Muscle layer of colon (tissue), 2 donors: Measurements from ENCODE around the gene NUDT9.

Experiments
- H3K27ac ChIP-seq: one replicate; pipeline ENCODE4 v1.7.0; 2013; ENCODE audit warnings: low read depth, mild to moderate bottlenecking, low read length, moderate library complexity
- H3K27me3 ChIP-seq, 2 donors: one replicate each; pipeline ENCODE4 v1.7.0; 2013; ENCODE audit warnings: low read length in 2 of 2, mild to moderate bottlenecking in 2 of 2; ENCODE audit not compliant: insufficient read depth in 2 of 2, control insufficient read depth in 1 of 2
- H3K36me3 ChIP-seq: one replicate; pipeline ENCODE4 v1.7.0; 2013; ENCODE audit warnings: mild to moderate bottlenecking, low read length; ENCODE audit not compliant: insufficient read depth
- H3K4me1 ChIP-seq: one replicate; pipeline ENCODE4 v1.7.0; 2013; ENCODE audit warnings: mild to moderate bottlenecking, low read length; ENCODE audit not compliant: insufficient read depth
- H3K4me3 ChIP-seq, 2 donors: one replicate each; pipeline ENCODE4 v1.7.0; 2013; ENCODE audit warnings: low read length in 2 of 2, low read depth in 1 of 2, mild to moderate bottlenecking in 1 of 2, moderate library complexity in 1 of 2
- H3K9ac ChIP-seq: one replicate; pipeline ENCODE4 v1.7.0; 2013; ENCODE audit warnings: low read length
- H3K9me3 ChIP-seq: one replicate; pipeline ENCODE4 v1.7.0; 2013; ENCODE audit warnings: mild to moderate bottlenecking, low read length
- donor health status: abdominal sarcoma.
- donor health status: Adenocarcinoma of cecum.

The NUDT9 gene

DNA sequence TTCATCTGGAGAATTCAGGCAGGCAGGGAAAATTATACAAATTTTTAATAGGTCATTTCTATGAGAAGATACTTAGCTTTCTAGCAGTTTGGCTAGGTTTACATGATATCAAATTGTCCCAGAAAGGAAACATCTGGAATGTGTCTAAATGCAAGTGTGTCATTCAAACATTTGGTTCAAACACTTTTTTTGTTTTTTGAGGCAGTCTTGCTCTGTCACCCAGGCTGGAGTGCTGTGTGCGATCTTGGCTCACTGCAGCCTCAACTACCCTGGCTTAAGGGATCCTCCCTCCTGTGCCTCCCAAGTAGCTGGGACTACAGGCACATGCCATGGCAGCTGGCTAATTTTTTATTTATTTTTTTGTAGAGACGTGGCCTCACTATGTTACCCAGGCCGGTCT lies 75.2 kb downstream of the NUDT9 start:
- no peaks in the 10 kb centered on the region for H3K27me3 ChIP-seq
- peak overlapping the region; percentile 7 for H3K9ac ChIP-seq
- H3K4me3 ChIP-seq: no peak overlapping the region
- H3K9me3 ChIP-seq: no peaks in the 10 kb centered on the region
- peak overlapping the region; percentile 51 for H3K27ac ChIP-seq
- H3K4me1 ChIP-seq: peaks cover 50% of the 10 kb centered on the region
- H3K36me3 ChIP-seq: peaks cover 39% of the 10 kb centered on the region

DNA sequence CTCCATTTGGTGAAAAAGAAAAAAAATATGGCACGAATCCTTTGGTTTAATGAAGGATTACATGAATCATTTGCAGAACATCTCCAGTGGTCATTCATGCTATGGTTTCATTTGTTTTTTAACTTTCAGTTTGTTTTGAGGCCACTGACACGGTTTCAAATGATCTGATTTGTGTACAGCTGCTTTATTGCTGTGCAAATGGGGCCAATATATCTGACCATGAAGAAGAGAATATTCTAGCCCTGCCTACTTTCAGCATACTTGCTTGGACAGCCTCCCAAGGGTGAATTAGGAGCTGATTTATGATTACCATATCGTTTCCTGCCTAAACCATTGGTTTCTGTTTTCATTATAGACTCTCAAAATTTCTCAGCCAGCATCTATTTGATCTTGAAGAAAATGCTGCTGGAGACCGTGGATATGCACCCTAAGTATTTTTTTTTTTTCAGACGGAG lies 76.1 kb downstream of the NUDT9 start:
- peak overlapping the region in 1 of 2 donors; percentile 18 for H3K4me3 ChIP-seq
- H3K36me3 ChIP-seq: peaks cover 30% of the 10 kb centered on the region
- H3K4me1 ChIP-seq: peaks cover 50% of the 10 kb centered on the region
- H3K9ac ChIP-seq: no peak overlapping the region
- peak overlapping the region; percentile 51 for H3K27ac ChIP-seq
- H3K27me3 ChIP-seq: no peaks in the 10 kb centered on the region
- no peaks in the 10 kb centered on the region for H3K9me3 ChIP-seq

GRCh38 chr4:87499403-87500091 lies 77.2 kb downstream of the NUDT9 start:
- Histone ChIP-seq H3K27me3 (no peaks in the 10 kb centered on the region), H3K4me3 (peak overlapping the region in 1 of 2 donors; percentile 19), H3K27ac (peak overlapping the region; percentile 60), H3K4me1 (peaks cover 46% of the 10 kb centered on the region), H3K9me3 (no peaks in the 10 kb centered on the region), H3K9ac (no peak overlapping the region), H3K36me3 (peaks cover 20% of the 10 kb centered on the region)

DNA sequence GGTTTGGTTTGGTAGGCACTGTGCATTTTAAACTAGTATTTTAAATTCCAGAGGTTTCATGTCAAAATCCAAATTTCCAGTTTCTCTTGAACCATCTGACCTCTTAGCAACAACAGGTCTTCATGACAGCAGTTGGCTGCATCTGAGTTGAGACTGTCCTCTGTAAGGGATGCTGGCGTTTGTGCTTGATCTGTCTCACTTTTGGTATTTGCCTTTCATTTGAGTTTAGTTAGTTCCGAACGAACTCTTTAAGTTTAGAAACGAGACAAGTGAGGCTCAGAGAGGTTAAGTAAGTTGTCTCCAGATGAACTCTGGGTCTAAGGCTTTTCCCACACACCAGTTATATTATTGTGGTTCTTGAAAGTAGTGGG lies 77.7 kb downstream of the NUDT9 start:
- H3K9me3 ChIP-seq: no peaks in the 10 kb centered on the region
- peak overlapping the region in 1 of 2 donors; percentile 19 for H3K4me3 ChIP-seq
- H3K27me3 ChIP-seq: no peaks in the 10 kb centered on the region
- peaks cover 46% of the 10 kb centered on the region for H3K4me1 ChIP-seq
- H3K9ac ChIP-seq: no peak overlapping the region
- H3K27ac ChIP-seq: peak overlapping the region; percentile 60
- peaks cover 18% of the 10 kb centered on the region for H3K36me3 ChIP-seq

DNA sequence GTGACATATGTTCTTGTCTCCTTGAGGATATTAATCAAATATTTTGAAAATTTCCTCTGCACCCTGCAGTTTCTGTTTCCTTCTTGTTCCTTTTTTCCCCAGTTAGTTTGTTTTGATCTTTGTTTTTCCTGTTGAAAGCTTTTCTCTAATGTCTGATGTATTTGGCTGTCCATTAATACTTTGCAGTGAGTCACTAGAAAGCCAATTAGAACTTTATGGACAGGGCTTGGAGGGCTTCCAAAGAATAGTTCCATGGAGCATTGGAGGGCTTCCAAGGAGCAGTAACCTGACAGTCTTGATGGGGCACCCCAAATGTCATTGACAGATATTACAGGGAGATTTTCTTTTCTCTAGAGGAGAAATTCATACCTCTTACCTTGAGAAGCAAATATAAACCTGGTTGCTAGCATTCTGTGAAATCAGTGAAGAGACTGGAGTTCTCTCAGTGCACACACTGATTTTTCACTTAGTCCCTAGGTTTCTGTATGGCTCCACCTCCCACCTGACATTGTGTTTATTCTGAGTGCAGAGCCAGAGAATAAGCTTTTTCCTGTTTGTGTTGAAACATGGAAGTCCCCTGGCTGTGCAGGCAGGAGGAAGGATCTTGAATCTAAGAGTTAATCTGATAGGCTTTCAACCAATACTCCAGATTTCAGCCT lies 80.3 kb downstream of the NUDT9 start:
- Histone ChIP-seq H3K4me1 (peaks cover 47% of the 10 kb centered on the region), H3K9ac (no peak overlapping the region), H3K9me3 (no peaks in the 10 kb centered on the region), H3K27ac (no peak overlapping the region), H3K27me3 (no peaks in the 10 kb centered on the region), H3K36me3 (peaks cover 8% of the 10 kb centered on the region), H3K4me3 (no peak overlapping the region)

GRCh38 chr4:87505862-87506261 lies 83.5 kb downstream of the NUDT9 start:
- Histone ChIP-seq H3K4me1 (peaks cover 26% of the 10 kb centered on the region), H3K36me3 (peaks cover 19% of the 10 kb centered on the region), H3K9me3 (no peaks in the 10 kb centered on the region), H3K27ac (no peak overlapping the region), H3K9ac (no peak overlapping the region), H3K4me3 (no peak overlapping the region), H3K27me3 (no peaks in the 10 kb centered on the region)

- Histone ChIP-seq H3K4me1 (peaks cover 32% of the 10 kb centered on the region), H3K27me3 (no peaks in the 10 kb centered on the region), H3K36me3 (peaks cover 21% of the 10 kb centered on the region), H3K4me3 (no peak overlapping the region), H3K9ac (no peak overlapping the region), H3K9me3 (no peaks in the 10 kb centered on the region), H3K27ac (peak overlapping the region; percentile 3)
Measured at GRCh38 chr4:87506974-87507701, 84.8 kb downstream of the NUDT9 start.
